ENCODE data around the gene API5.

GRCh38 chr11:43268786-43269185 lies 43.0 kb upstream of the API5 start:
- TF ChIP-seq CTCF (IDR thresholded peaks at IDR 0.05) = no peak
- TF ChIP-seq STAT6 (CRISPR knock-in tag; conservative IDR thresholded peaks at IDR 0.05; ENCODE audit: low read depth) = no peak
- TF ChIP-seq ZNF232 (CRISPR knock-in tag; IDR thresholded peaks at IDR 0.05) = no peak
- no peak for TF ChIP-seq JUN (CRISPR knock-in tag; IDR thresholded peaks at IDR 0.05)
- no peak for TF ChIP-seq RELA (CRISPR knock-in tag; IDR thresholded peaks at IDR 0.05; ENCODE audit: borderline replicate concordance)
- TF ChIP-seq ATF3 (CRISPR knock-in tag; conservative IDR thresholded peaks at IDR 0.05) = no peak
- TF ChIP-seq NFE2L1 (CRISPR knock-in tag; IDR thresholded peaks at IDR 0.05) = no peak
- TF ChIP-seq NFYB (CRISPR knock-in tag; conservative IDR thresholded peaks at IDR 0.05; ENCODE audit: low read depth) = no peak
- no peak for TF ChIP-seq HMGXB4 (CRISPR knock-in tag; IDR thresholded peaks at IDR 0.05)
- TF ChIP-seq IRF1 (CRISPR knock-in tag; IDR thresholded peaks at IDR 0.05) = no peak
- no peak for TF ChIP-seq ZNF532 (CRISPR knock-in tag; IDR thresholded peaks at IDR 0.05; ENCODE audit: borderline replicate concordance)

Measured in WTC11 (cell line).